Measurements from ENCODE around the gene ECPAS.
"Not testable (repeated sequence)": the region's sequence is repeated elsewhere in the genome, so short reads cannot be mapped to it uniquely, and the experiment has no call there.

The ECPAS gene

DNA sequence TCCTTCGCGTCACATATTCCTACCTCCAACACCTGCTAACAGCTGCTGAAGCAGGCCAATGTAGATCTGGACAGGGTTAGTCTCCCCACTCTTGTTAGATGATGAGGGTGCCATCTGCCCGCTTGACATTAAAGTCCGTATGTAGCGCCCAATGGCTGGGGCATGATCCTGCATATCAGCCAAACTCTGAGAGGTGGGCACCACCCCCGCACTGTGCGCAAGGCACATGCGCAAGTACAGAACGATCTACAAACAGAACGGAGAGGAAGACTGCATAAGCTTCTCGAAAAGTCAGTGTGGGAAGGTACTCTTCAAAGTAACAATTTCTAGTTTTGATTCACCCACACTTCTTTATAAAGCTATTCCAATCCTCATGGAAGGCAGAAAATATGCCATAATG, 69.8 kb downstream of the ECPAS start:
- DNase-seq (ENCODE audit: low spot score): no peak

DNA sequence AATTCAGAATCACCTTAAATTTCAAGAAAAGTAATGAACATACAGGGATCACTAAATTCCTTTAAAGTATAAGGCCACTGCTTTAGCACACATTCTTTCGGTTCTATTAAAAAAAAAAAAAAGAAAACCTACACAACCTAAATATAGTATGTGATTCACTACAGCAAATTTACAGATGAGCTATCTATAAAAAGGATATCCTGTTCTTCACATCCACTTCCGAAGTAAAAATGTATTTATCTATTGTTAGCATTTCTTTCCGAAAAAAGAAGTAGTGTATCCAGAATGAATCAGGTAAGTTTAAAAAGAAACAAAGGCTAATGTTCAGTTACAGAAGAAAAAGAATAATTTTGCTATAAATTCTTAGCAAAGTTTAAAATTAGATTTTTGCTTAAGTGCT, 70.2 kb downstream of the ECPAS start:
- no peak for DNase-seq (ENCODE audit: low spot score)

DNA sequence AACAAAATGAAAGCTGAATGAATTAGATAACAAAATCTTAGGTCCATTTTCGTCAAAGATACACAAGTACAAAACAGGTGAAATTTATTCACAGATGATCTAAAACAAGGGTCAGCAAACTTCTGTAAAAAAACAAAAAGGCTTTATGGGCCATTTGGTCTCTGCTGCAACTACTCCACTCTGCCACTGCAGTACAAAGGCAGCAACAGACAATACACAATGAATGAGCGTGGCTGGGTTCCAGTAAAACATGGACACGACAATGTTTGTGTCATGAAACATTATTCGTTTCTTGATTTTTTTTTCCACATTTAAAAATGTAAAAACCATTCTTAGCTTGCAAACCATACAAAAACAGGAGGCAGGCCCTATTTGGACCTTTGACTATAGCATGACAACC, 71.9 kb downstream of the ECPAS start:
- DNase-seq (ENCODE audit: low spot score): peak; percentile 91

DNA sequence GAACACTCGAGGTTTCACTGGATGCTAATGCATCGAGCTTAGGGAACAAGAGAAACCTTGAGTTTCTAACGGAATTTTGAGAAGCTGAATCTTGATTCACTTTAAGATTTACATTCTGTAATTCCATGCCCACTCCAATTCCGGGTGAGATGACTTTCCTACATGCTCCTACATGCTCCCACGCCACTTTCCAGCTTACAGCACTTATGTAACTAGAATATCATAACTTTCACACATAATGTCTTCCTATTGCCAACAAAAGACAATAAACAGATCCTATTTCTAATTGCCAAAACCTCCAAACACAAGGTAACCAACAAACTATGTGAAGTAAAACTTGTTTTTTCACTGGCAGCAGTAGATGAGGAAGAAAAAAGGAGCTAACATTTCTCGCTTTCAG, 72.9 kb downstream of the ECPAS start:
- DNase-seq (ENCODE audit: low spot score): no peak

DNA sequence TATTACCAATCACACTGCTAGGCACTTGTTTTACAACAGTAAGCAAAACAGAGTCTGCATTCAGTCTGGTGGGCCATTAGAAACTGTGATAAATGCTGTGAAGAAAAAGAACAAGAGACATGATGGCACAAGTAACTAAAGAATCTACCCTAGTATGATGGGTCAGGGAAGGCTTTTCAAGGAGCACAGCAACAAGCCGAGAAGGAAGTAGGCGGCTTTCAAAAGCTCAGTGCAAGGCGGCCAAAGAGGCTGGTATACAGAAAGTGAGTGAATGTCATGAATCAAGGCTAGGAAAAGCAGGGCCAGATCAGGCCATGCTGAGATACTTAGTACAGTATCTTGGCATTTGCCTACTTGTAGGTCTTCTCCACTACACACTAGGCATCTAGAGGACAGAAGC, 76.4 kb downstream of the ECPAS start:
- no peak for DNase-seq (ENCODE audit: low spot score)

DNA sequence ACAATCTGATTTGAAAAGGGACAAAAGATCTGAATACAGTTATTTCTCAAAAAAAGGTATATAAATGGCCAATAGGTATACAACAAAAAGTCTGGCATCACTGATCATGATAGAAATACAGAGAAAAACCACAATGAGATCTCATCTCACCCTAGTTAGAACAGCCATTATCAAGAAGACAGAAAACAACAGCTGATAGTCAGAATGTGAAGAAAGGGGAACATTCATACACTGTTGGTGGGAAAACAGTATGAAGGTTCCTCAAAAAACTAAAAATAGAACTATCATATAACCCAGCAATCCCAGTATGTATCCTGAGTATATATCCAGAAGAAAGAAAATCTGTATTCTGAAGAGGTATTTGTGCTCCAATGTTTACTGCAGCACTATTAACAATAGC, 78.5 kb downstream of the ECPAS start:
- no peak for DNase-seq (ENCODE audit: low spot score)

DNA sequence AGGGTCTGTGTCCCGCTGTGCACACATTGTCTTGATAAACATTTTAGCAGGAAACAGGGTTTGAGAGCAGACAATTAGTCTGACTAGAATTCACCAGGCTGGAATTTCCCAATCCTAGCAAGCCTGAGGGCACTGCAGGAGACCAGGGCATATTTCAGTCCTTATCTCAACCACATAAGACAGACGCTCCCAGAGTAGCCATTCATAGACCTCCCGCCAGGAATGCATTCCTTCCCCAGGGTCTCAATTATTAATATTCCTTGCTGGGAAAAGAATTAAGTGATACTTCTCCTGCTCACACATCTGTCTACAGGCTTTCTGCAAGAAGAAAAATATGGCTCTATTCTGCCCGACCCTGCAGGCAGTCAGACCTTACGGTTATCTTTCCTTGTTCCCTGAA, 82.7 kb downstream of the ECPAS start:
- not testable (repeated sequence) for DNase-seq (ENCODE audit: low spot score)

DNA sequence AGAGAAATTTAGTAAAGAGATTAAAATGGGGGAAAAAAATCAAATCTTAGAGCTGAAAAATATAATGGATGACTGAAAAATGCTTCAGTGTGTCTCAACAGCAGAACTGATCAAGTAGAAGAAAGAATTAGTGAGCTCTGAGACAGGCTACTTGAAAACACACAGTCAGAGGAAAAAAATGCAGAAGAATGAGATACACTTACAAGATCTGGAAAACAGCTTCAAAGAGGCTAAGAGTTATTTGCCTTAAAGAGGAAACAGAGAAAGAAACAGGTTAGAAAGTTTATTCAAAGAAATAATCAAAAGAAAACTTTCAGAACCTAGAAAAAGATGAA, 83.7 kb downstream of the ECPAS start:
- DNase-seq (ENCODE audit: low spot score): no peak

DNA sequence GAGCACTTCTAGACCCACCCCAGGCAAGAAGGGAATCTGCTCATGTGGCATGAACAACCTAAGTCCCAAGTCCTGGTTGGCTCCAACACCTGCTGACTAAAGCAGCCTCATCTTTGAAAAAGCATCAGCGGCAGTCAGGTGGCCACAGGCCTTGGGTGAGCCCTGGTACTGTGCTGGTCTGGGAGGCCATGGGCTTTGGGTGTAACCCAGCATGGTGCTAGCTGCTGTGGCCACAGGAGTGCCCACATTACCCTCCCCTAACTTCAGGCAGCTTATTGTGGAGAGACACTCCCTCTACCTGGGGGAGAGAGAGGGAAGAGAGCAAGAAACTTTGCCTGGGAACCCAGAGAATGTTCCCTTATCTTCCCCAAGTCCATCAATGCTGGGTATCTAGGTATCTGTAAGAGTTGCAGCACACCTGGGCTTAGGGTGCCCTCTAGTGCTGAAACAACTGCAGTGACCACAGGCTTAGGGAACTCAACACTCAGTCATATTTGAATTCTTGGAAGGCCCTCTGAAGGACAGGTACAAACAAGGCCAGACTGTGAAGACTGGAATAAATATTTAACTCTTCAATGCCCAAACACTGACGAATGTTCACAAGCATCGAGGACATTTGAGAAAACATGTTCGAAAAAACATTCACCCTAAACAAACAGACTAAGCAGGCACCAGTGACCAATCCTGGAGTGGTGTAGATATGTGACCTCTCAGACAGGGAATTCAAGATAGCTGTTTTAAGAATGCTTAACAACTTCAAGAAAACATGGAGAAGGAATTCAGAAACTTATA, 84.2 kb downstream of the ECPAS start:
- no peak for DNase-seq (ENCODE audit: low spot score)

DNA sequence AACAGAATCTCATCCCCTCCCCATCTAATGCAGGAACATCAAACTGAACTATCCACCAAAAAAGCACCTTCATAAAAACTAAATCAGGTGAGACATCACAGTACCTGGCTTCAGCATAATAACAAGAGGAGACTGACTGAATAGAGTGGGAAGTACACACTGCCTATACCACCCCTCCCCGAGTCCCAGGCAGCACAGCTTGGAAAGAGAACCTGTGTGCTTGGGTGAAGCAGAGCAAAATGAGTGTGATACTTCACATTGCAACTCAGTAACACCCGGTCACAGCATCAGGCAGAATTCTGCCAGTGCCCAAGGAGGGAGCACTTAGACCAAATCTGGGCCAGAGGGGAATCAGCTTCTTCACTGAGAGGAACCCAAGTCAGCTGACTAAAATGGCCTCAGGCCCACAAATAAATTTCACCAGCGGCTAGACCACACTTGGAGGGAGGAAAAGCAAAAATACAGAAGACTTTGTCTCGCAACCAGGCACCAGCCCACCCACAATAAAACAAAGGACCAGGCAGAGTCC, 84.9 kb downstream of the ECPAS start:
- no peak for DNase-seq (ENCODE audit: low spot score)

DNA sequence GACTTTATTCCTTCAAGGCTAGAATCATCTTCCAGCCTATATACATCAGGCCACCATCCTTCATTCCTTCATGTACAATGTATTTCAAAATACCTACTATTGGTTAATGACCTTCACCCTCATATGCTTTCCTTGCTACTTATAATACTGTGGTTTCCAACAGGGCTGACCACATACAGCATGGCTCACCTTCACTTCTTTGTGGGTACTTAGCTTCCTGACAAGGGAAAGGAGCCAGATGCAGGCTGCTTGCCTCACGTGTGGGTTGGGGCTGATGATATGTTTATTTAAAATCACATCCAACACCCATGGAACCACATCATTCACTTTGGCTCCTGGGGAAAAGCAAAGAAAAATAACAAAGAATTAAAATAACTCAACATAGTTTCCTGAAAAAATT, 90.2 kb downstream of the ECPAS start:
- DNase-seq (ENCODE audit: low spot score): no peak

DNA sequence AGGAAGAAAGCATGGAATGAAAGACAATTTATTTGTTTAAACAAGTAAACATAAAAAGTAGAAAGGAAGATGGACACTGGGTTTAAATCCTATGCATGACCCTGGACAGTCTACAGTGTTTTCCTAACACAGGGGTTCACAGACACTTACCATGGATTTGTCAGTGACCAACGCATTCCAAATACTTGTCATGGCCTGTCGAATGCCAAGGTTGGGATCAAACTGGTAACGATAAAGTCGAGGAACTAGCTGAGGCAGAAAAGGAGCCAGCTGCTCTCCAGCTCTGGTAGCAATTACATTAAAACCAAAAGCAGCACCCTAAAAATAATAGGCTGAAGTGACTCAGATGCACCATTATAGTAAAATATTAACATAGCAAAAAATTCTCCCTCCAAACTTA, 94.8 kb downstream of the ECPAS start:
- no peak for DNase-seq (ENCODE audit: low spot score)

DNA sequence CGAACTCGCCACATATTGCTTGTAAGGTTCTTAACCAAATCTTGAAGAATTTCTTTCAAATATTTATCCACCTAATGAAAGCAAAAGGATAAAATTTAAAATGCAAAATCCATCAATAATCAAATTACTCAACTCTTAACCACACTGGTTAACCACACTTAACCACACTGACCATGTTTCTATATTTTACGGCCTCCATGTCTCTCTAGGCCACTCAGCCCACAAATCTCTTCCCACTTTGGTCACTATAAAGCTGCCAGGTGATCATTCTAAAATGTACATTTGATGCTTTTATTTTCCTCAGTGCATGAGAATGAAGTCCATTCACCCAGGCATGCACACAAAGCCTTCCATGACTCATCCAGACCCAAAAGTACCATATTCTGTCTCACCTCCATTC, 97.8 kb downstream of the ECPAS start:
- DNase-seq (ENCODE audit: low spot score): no peak

DNA sequence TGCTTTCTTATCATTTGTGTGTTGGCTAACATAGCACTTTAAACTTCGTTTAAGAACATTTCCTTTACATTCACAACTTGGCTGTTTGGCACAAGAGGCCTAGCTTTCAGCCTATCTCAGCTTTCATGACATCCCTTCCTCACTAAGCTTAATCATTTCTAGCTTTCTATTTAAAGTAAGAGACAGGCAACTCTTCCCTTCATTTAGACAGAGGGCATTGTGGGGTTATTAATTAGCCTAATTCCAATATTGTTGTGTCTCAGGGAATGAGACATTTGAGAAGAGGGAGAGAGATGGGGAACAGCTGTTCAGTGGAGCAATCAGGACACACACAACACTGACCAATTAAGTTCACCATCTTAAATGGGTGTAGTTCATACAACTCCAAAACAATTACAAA, 103.2 kb downstream of the ECPAS start:
- DNase-seq (ENCODE audit: low spot score): no peak

DNA sequence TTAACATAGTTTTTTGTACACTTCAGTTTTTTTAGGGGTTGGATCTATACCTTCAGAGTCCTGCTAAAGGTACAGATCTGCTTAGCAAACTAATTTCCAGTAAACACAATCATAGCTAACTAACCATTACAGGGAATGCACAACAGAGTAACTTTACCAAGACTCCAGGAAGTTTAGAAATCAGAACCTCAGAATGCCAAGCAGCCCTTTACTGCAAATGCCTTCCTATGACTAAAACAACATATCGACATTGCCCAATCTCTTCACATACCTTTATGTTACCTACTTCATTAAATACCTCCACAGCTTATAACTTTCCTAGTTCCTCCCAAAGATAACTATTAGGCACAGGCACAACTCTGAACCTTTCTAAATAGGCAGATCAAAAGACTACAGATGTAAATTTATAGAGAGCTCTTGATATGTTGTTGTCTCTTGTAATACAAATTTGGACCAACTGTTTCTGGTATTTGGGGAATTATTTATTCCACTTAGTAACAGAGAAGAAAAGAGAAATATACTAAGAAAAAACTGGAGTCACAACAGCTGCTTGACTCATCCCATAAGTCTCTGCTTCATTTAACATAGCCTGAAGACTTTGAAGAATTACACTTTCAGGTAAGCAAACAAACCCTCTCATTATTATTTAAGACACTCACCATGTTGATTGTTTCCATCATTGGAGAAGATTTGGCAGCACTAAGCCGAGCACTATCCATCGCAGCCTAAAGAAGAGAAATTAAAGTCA, 108.2 kb downstream of the ECPAS start:
- DNase-seq (ENCODE audit: low spot score): no peak

DNA sequence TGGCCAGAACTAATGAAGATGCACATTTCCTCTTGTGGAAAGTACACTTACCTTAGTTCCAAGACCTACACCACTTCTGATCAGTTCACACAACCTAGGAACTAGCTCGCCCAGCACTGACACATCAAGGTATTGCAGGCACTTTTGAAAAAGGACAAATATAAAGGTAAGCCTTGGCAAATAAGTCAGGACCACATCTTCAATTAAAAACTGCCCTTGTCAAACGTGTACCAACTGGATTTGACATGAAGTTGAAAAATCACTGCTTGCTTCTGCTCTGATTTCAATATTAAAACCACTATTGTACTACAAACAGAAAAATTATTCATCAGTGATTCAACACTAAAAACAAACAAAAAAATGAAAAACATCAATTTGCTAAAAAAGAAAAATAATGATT, 109.1 kb downstream of the ECPAS start:
- no peak for DNase-seq (ENCODE audit: low spot score)

DNA sequence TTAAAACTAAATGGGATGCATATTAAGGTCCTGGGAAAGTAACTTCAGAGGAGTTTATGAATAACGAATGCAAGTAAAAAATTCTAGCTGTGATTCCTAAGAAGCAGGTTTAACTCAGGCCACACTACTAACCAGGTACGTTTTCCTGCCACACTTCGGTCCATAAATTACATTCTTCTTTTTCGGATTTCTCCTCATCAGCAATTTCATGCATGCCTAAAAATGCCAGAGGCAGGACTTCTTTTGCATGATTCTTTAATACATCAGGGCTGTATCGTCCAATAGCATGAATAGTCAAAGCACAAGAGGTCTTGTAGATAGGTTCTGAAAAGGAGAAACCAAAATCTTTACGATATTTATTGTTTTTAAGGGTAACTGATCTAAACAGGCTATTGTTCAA, 111.9 kb downstream of the ECPAS start:
- DNase-seq (ENCODE audit: low spot score): no peak

DNA sequence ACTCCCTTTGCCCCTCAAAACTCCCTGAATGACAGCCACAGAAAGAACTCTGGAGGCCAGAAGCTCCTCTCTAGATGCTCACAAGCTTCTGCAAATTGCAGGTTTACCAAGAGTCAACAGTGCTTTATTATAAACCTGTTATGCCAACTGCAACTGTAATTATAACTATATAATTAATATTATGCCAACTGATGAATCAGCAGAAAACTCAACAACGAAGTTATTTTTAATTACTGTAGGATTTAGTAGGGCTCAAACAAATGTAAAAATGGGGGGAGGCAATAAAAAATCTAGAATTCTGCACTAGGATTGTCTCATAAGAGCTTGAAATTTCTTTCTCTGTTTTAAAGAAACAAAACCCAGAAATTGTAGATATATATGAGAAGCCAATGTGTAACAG, 117.2 kb downstream of the ECPAS start:
- DNase-seq (ENCODE audit: low spot score): no peak

DNA sequence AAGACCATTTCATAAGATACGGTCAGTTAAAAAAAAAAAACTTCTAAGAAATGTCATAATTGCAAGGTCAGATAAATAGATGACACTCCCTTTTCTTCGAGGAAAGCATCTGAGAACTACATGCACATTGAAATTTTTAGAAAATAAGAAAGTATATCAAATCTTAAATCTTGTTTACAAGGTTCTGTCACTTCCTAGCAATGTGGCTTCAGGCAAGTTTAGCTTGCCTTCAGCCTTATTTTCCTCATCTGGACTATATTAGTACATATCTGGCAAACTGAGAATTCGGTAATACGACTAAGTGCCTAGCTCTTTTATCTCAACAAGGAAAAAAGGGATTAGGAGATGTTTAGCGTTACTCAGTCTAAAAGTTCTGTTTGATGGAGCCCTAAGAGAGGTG, 121.7 kb downstream of the ECPAS start:
- DNase-seq (ENCODE audit: low spot score): no peak

DNA sequence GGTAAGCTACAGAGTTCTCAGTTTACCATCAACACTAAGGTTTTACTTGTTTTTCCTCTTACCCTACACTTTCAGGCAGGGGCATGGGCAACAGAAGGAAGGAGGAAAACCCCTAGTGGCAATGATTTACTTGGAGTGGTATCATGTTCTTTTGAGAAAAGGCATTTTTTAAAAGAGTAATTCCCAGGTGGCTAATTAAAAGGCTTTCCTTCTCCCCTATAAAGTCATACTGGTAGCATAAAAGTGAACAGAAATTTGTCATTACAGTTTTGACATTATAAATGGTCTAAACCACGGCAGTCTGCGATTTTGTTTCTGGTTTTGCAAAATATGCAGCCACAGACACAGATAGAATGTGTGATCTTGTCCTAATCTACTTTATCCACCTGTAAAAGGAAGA, 123.3 kb downstream of the ECPAS start:
- DNase-seq (ENCODE audit: low spot score): no peak

DNA sequence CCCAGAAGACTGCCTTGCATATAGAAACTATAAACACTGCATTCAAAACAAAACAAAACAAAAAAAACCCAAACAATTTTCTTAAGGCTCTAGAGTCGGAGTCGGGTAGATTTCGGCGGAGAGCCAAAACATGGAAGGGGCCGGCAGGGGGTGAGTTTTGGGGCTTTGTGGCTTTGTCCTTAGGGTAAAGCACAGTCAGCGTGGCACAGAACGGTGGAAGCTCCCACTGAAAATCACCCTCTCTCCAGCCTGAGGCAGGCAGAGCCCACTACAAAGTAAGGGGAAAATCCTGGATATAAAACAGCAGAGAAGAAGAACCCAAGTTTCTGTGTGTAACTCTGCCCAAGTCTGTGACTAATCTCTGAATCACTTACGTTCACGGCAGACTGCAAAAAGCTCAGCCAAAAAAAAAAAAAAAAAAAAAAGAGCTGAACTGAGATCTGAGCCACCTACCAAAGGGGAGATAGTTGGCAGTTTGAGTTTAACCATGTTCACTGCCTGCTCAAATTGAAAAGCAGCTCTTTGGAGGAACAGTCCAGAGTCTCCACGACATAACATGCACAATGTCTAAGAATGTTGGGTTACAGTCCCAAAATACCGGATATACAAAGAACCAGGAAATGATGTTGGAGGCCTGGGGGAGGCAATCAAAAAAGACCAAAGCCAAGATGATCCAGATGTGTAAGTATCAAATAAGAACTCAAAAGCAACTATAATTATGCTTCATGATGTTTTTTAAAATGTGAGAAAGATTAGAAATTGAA, 127.5 kb downstream of the ECPAS start:
- no peak for DNase-seq (ENCODE audit: low spot score)

DNA sequence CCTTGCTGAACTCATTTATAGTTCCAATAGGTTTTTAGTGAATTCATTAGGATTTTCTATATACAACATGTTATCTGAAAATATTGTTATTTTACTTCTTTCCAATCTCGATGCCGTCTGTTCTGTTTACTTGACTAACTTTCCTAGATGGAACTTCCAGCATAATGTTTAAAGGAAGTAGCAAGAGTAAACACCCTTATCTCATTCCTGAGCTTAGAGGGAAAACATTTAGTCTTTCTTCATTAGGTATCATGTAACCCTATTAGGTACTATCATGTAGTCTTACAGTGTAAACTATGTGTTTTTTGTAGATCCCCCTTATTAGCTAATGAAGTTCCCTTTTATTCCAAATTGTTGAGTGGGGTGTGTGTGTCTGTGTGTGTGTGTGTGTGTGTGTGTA, 131.6 kb downstream of the ECPAS start:
- DNase-seq (ENCODE audit: low spot score): no peak

DNA sequence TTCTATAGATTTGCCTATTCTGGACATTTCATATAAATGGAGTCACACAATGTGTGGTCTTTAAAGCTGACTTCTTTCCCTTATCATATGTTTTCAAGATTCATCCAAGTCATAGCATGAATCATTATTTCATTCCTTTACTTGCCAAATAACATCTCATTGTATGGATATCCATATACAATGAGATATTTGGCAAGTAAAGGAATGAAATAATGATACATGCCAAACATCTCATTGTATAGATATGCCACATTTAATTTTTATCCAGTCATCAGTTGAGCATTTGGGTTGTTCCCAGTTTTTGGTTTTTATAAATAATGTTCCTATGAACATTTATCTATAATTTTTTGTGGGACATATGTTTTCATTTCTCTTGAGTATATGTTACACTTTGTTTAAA, 133.6 kb downstream of the ECPAS start:
- DNase-seq (ENCODE audit: low spot score): no peak

Measured in globus pallidus (tissue), 1 donor.